NCI-H1092 (cell line): ENCODE data around the gene ENTR1.
"Not testable (repeated sequence)": the region's sequence is repeated elsewhere in the genome, so short reads cannot be mapped to it uniquely, and the experiment has no call there.

ENCODE experiments used
- DNase-seq: peaks from one replicate; lab custom pipeline; 2025; lab: John Stamatoyannopoulos, UW

The ENTR1 gene

GRCh38 chr9:136419092-136419420 lies 8.6 kb upstream of the ENTR1 start:
- DNase-seq: no peak

DNA sequence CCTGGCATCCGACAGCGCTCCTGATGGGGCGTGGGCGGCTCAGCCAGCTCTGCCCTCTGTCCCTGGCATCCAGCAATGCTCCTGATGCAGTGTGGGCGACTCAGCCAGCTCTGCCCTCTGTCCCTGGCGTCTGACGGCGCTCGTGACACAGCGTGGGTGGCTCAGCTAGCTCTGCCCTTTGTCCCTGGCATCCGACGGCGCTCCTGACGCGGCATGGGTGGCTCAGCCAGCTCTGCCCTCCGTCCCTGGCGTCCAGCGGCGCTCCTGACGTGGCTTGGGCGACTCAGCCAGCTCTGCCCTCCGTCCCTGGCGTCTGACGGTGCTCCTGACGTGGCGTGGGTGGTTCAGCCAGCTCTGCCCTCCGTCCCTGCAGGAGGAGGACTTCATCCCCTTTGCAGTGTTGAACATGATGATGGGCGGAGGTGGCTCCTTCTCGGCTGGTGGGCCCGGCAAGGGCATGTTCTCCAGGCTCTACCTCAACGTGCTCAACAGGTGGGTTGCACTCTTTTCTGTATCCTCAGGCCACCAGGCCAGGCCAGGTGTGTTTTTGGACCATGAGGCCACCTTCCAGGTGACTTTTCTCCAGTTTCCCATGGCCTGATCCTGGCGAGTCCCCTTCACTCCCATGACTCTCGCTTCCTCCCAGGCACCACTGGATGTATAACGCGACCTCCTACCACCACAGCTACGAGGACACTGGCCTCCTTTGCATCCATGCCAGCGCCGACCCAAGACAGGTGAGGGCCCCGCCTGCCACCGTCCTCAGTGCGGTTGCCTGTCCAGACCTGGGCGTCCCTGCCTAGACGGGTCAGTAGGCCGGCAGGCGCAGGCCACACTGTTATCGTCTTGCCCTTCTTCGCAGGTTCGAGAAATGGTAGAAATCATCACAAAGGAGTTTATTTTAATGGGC lies 8.0 kb upstream of the ENTR1 start:
- DNase-seq: no peak

DNA sequence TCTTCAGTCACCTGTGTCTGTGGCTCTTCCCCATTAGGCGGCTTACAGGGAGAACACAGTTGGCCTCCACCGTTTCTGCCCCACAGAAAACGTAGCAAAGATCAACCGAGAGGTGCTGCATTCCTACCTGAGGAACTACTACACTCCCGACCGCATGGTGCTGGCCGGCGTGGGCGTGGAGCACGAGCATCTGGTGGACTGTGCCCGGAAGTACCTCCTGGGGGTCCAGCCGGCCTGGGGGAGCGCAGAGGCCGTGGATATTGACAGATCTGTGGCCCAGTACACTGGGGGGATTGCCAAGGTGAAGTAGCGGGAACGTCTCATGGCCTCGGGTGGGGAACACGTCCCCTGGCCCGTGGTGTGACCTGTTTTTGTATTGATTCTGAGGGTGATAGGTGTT lies 6.5 kb upstream of the ENTR1 start:
- DNase-seq: no peak

GRCh38 chr9:136416427-136416826 lies 6.0 kb upstream of the ENTR1 start:
- DNase-seq: no peak

GRCh38 chr9:136412962-136413361 lies 2.5 kb upstream of the ENTR1 start:
- DNase-seq: no peak

DNA sequence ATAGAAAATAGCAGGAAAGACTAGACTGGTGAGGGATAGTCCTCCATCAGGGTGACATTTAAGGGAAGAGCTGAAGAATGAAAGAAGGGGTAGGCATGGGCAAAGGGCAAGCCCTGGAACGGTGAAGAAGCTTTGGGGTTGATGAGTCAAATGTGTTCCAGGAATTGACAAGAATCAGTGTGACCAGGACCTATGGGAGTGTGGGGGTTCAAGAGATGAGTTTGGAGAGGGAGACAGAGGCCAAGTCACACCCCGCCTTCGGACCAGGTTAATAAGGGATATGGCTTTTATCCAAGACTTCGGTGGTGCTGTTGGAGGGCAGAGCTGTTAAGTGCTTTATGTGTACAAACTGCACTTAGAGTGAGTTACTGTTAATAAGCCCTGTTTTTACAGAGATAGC lies 964 bp upstream of the ENTR1 start:
- DNase-seq: no peak

GRCh38 chr9:136409557-136410455 lies 608 bp downstream of the ENTR1 start:
- DNase-seq: peak; percentile 15

GRCh38 chr9:136407911-136408310 lies 2.5 kb downstream of the ENTR1 start:
- no peak for DNase-seq

DNA sequence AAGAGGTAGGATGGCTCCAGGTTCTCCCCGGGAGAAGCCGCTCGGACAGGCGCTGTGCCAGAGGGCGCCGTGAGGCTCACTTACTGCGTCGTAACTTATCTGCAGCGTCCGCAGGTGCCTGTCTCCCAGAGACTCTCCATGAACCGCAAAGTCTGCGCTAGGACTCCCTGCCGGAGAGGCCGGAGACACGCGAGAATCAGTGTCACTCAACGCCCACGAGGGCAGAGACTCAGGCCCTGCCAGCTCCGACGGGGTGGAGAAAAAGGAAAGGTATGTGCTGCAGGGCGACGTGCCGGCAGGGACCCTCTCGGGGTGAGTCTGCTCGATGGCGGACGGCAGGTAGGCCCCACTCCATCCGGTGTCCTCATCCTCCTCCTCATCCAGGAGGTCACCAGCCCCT lies 3.4 kb downstream of the ENTR1 start:
- DNase-seq: not testable (repeated sequence)

DNA sequence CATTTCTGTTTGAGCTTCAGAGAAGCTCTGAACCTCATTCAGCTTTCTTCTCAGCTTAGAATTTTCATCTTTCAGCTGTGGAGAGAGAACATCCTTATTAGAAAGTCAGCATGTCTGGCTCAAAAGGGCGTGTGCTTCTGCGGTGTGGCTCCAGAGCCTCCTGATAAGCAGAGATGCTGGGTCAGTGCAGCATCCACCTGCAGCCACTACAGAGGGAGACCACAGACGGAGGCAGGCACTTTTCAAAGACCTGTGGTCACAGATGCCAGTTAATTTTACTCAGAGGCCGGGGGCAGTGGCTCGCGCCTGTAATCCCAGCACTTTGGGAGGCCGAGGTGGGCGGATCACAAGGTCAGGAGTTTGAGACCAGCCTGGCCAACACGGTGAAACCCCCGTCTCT lies 4.5 kb downstream of the ENTR1 start:
- DNase-seq: not testable (repeated sequence)

- DNase-seq: no peak
These were observed 4.9 kb downstream of the ENTR1 start for GRCh38 chr9:136405481-136405880.

DNA sequence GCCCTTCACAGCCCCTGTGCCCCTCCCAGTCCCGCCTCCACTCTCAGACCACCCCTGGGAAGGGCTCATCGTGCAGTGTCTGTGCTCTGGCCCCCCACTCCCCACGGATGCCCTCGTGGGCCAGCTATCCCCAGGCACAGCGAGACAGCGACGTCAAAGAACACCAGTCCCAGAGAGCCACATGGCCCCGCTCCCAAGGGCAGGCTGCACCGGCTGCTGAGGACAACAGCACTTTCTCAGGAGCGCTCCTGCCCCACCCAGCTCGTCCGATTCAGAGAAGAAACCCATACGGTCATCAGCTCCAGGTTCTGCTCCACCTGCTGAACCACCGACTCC lies 5.6 kb downstream of the ENTR1 start:
- DNase-seq: no peak

DNA sequence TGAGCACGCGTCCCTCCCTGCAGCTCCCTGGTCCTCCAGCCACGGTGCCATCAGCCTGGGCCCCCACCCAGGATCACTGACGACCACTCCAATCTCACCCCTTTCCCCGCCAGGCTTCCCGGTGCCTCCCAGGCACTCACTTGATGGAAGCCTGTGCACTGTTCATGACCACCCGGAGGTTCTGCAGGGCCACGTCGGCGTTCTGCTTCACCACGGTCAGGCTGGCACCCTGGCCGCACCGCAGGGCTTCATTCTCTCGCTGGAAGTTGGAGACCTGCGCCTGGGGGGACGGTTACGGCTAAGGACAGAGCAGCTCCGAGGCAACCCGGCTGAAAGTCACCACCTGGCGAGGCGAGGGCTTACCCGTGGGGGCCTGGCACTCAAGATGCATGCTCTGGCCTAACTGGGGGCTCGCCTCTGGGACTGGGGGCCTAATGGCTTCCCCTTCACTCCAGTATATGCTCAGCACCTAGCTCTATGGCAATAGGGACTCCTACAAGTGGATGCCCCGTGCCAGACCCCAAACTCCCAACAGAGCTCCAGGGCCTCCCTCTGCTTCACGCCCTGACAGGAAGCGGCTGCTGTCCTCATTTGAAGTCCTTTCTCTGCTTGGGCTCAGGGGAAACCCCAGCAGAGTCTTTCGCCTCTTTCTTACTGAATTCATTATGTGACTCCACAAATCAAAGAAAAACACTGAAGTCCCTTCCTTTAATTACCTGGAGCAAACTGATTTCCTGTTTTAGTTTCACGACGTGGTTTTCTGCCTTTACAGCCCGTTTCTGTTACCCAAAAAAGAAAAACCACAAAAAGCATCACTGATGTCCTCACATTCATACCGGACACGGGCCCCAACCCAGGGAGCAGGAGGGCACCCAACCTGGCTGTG lies 6.3 kb downstream of the ENTR1 start:
- DNase-seq: no peak

GRCh38 chr9:136403538-136403914 lies 6.9 kb downstream of the ENTR1 start:
- DNase-seq: no peak

GRCh38 chr9:136402067-136402466 lies 8.3 kb downstream of the ENTR1 start:
- no peak for DNase-seq

DNA sequence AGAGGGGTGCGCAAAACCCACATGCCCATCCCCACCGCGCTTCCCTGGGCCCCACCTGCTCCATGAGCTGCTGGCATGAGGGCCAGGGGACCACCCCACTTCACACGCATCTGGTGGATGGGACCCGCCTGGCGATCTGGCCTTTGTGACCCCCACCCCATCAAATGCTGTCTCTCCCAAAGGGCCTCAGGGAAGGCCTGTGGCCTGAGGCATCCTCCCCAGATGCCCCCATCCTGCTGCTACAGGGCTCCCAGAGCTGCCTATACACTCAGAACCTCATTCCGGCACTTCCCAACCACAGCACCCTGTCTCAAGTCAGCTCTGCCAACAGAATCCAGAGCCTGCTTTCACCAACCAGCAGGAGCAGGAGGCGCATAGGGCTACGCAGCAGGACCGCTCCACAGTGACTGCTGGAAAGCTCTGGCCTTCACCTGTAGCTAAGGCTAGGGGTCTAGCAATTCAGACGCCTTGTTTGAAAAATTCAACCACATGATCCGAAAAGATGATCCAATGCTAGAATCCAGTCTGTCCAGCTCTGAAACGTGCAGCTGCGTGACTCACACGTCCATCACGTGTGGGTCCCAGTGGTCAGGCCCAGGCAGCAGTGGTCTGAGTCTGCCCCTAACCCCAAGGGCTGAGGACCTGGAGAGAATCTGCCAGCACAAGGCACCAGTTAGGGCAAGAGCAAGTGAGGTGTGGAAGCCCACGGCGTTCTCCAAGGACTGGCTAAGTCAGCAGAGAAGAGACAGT lies 9.1 kb downstream of the ENTR1 start:
- no peak for DNase-seq

DNA sequence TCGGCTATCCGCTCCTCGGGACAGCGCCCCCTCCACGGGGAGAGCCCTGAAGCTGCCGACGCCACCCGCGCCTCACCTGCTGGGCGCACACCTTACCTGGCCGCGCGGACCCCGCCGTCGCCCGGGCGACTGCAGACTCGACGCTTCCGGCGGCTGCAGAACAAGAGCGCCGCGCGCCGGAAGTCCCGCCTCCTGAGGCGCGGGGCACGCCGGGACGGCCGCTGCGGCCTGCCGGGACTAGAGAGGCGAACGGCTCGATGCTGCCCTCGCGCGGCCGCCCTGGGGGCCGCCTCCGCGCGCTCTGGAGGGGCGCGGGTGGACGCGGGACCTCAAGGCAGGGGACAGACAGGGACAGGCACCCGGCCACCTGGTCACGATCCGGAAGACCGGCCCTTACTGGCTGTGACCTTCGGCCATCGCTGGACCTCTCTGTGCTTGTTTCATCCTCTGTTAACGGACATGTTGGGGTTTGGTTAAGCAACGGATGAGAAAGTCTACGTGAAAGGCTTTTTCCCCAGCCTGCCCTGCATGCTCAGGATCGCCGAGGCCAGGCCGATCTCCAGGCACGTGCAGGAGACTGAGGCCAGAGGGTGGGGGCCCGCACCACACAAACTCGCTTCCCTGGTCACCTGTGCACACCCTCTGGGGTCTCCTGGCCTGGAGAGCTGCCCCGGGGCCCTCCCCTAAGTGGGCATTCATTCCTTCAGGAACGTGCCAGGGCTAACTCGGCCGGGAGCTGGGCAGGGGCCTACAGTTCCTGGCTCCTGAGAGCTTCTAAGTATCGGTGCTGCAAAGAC lies 10.2 kb downstream of the ENTR1 start, which contains the start of gene SNAPC4:
TSS of gene SNAPC4 (minus strand) at position 133 of the 797 bp plus-strand sequence. CDS start 1,742 bp downstream, outside the sequence.
- DNase-seq: peak; percentile 81

DNA sequence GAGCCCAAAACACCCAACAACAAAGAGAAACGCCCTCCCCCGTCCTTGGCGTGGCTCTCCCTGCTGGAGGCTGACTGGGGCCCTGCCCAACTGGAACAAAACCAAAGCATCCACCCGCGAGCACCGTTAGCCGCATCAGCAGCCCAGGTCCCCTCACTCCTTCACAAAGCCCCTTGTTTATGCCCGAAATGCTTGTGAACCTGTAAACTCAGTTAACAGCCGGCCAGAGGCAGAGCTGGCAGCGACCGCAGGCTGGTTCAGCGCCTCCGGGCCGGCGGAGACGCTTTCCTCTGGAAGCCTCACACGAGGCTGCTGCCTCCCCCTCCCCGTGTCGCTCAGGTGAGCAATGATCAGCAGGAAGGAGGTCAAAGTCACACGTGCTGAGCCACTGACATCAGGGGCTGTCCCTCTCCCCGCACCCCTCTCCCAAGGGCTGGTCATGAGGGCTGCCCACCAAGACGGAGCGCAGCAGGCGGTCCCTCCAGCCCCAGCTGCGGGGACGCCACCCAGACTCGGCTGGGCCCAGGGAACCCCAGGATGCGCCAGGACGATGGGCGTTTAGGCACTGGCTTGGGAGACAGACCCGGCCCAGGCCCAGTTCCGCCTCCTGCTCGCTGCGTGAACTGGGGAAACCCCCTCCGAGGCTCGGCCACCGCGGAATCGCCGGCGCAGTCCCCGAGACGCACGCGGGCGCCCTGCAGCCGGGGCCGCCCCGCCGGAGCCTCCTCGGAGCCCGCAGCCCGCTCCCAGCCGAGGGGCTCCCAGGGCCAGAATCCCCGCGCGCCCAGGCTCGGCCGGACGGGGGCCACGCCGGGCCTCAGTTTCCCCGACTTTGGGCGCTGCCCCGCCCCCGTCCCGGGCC lies 11.0 kb downstream of the ENTR1 start:
- no peak for DNase-seq

- DNase-seq: no peak
These were observed 12.1 kb downstream of the ENTR1 start for GRCh38 chr9:136398286-136398685.

DNA sequence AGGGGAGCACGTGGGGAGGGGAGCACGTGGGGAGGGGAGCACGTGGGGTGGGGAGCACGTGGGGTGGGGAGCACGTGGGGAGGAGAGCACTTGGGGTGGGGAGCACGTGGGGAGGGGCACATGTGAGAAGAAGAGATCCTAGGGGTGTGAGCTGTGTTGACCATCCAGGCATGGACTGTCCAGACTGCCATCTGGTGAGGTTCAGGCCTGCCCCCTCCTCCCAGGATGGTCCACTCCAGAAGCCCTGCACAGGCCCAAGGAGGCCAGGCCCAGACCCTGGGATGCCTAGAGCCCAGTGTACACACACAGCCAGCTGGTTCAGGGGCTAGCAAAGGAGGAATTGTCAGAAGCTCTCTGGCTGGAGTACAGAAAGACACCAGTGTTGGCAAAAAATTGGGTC lies 12.8 kb downstream of the ENTR1 start:
- DNase-seq: no peak
